ENCODE results near the gene SPRED1. TPM values are rescaled to one million over a fixed set of nuclear protein-coding genes. Genes with fewer than 3 reads are reported as not detected.

The SPRED1 gene
- total RNA-seq, 4 donors from 2014 or later = 3.7 to 7.2 (median 5.3) TPM

GRCh38 chr15:38238311-38238710 lies 14.3 kb upstream of the SPRED1 start:
- Histone ChIP-seq H3K4me3 (no peak overlapping the region), H3K4me1 (no peaks in the 10 kb centered on the region), H3K9me3 (no peaks in the 10 kb centered on the region), H3K27ac (no peak overlapping the region), H3K27me3 (no peaks in the 10 kb centered on the region), H3K36me3 (no peaks in the 10 kb centered on the region)
- intact Hi-C loops (cut with DNase I; ENCODE audit: low total_unique reads) = no loop called here
- no peak for DNase-seq
- ATAC-seq = no peak
- in situ Hi-C loops (cut with MboI; ENCODE audit: low sequenced_read_pairs in 4 of 4) = no loop called here
- no peak for TF ChIP-seq POLR2A (IDR thresholded peaks at IDR 0.05)
- TF ChIP-seq CTCF (IDR thresholded peaks at IDR 0.05 in 4 of 5, conservative IDR thresholded peaks at IDR 0.05 in 1 of 5) = no peak

- DNase-seq (no peak), ATAC-seq (no peak)
- Histone ChIP-seq H3K27me3 (no peaks in the 10 kb centered on the region), H3K4me1 (no peaks in the 10 kb centered on the region), H3K9me3 (no peaks in the 10 kb centered on the region), H3K36me3 (no peaks in the 10 kb centered on the region), H3K27ac (no peak overlapping the region), H3K4me3 (no peak overlapping the region)
- intact Hi-C loops (cut with DNase I; ENCODE audit: low total_unique reads) (no loop called here), in situ Hi-C loops (cut with MboI; ENCODE audit: low sequenced_read_pairs in 4 of 4) (no loop called here)
- TF ChIP-seq POLR2A (IDR thresholded peaks at IDR 0.05) (no peak), CTCF (IDR thresholded peaks at IDR 0.05 in 4 of 5, conservative IDR thresholded peaks at IDR 0.05 in 1 of 5) (no peak)
These were observed 10.6 kb upstream of the SPRED1 start for GRCh38 chr15:38242055-38242454.

DNA sequence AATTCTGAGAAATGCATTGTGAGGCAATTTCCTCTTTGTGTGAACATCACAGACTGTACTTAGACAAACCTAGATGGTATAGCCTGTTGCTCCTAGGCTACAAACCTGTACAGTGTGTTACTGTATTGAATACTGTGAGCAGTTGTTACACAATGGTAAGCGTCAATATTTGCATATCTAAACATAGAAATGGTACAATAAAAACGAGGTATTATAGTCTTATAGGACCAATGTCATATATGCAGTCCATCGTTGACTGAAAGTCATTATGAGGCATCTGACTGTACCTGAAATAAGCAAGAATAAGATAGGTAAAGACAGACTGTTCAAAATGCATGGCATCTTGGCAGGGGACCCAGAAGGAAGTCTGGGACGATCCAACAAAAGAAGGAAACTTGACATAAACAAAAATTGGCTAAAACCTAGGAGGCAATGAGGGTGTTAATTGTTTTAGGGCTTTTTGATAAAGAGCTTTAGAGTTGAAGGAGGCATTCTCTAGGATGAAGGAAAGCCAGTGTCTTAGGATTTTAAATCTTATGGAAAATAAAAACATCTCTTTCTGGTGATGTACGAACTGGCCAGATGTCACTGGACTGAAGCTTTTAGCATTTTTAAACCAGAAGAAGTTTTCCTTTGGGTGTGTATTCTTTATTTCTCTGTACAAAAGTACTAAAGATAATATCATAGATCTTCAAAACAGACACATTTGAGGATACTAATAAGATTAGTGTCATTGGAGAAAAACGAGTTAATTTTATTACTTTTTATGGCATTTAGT lies 9.2 kb upstream of the SPRED1 start:
- no peak for ATAC-seq
- intact Hi-C loops (cut with DNase I; ENCODE audit: low total_unique reads) = no loop called here
- TF ChIP-seq CTCF (IDR thresholded peaks at IDR 0.05 in 4 of 5, conservative IDR thresholded peaks at IDR 0.05 in 1 of 5) (no peak), POLR2A (IDR thresholded peaks at IDR 0.05) (no peak)

DNA sequence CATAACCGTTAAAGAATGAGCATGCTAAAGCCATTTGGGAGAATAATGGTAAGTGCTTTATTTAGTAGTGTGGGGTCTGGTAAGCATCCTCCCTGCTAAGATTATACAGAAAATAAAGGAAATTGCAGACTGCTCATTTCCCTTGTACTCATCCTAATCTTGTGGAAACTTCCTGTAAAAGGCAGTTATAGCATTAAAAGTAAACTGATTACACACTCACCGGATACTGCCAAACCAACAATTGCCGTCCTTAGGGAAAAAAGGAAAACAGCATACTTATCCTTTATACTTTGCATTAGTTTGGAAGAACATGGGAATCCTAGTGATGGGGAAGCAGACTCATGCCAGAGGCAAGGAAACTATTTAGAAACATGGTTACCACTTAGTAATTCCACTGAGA lies 5.3 kb upstream of the SPRED1 start:
- no peak for DNase-seq

More for the DNA sequence above, 9.2 kb upstream of the SPRED1 start:
- no peaks in the 10 kb centered on the region for H3K36me3 ChIP-seq
- in situ Hi-C loops (cut with MboI; ENCODE audit: low sequenced_read_pairs in 4 of 4) = no loop called here
- no peaks in the 10 kb centered on the region for H3K27me3 ChIP-seq
- DNase-seq = no peak
- H3K9me3 ChIP-seq = no peaks in the 10 kb centered on the region
- no peak overlapping the region for H3K27ac ChIP-seq
- H3K4me1 ChIP-seq = no peaks in the 10 kb centered on the region
- H3K4me3 ChIP-seq = no peak overlapping the region

More for the DNA sequence above, 5.3 kb upstream of the SPRED1 start:
- Histone ChIP-seq H3K4me3 (no peak overlapping the region), H3K36me3 (no peaks in the 10 kb centered on the region), H3K27me3 (no peaks in the 10 kb centered on the region), H3K4me1 (peaks cover 0 to 6% of the 10 kb centered on the region in 2 donors), H3K27ac (no peak overlapping the region), H3K9me3 (no peaks in the 10 kb centered on the region)
- in situ Hi-C loops (cut with MboI; ENCODE audit: low sequenced_read_pairs in 4 of 4) = no loop called here
- intact Hi-C loops (cut with DNase I; ENCODE audit: low total_unique reads) = no loop called here
- TF ChIP-seq POLR2A (IDR thresholded peaks at IDR 0.05) (no peak), CTCF (IDR thresholded peaks at IDR 0.05 in 4 of 5, conservative IDR thresholded peaks at IDR 0.05 in 1 of 5) (no peak)
- no peak for ATAC-seq

Data from gastrocnemius medialis (tissue), 4 donors.